IMR-90 (cell line): ENCODE results near the gene FBXL20. TPM values are rescaled to one million over a fixed set of nuclear protein-coding genes. Genes with fewer than 3 reads are reported as not detected.

Experiments
- ATAC-seq: fragments of 200-7000 bp; cut with Tn5 transposase; 2 replicates; pipeline ENCODE4 v1.9.1; 2020; ENCODE audit warnings: low read depth, mild to moderate bottlenecking, moderate library complexity
- BruUV-seq: library from RNA; stranded (reverse); fragments of 400-500 nt; replicated peaks from 2 replicates; lab custom pipeline; 2021; lab: Mats Ljungman, UMichigan
- CTCF ChIA-PET: fragments of 300-600 bp; formaldehyde crosslinking; extraction: SDS; loops from one replicate; lab custom pipeline; 2021; ENCODE audit warnings: antibody characterized with exemption; lab: Yijun Ruan, JAX
- POLR2A ChIA-PET: fragments of 300-600 bp; sonication (Branson Sonifier 250); formaldehyde crosslinking; loops from one replicate; lab custom pipeline; 2022; ENCODE audit warnings: antibody characterized with exemption; ENCODE audit not compliant: unreplicated experiment; lab: Charles Lee
- DNase-seq: peaks from one replicate; pipeline ENCODE4 v3.0.0; 2013
- H2AFZ ChIP-seq: replicated peaks from 2 replicates; pipeline ENCODE3; 2013; ENCODE audit warnings: low read length, mild to moderate bottlenecking; ENCODE audit not compliant: poor library complexity
- H2AK5ac ChIP-seq: 2 replicates; pipeline ENCODE4 v1.6.1; 2013; ENCODE audit warnings: low read depth, low read length, inconsistent platforms
- H2AK9ac ChIP-seq: replicated peaks from 2 replicates; pipeline ENCODE3; 2013; ENCODE audit warnings: mild to moderate bottlenecking, low read depth, low read length, moderate library complexity; ENCODE audit not compliant: poor library complexity
- H2BK120ac ChIP-seq: 2 replicates; pipeline ENCODE4 v1.6.1; 2013; ENCODE audit warnings: low read depth, low read length, inconsistent platforms
- H2BK15ac ChIP-seq: 3 replicates; pipeline ENCODE4 v1.6.1; 2013; ENCODE audit warnings: low read depth, low read length, inconsistent platforms
- H2BK20ac ChIP-seq: 2 replicates; pipeline ENCODE4 v1.6.1; 2013; ENCODE audit warnings: low read depth, mild to moderate bottlenecking, inconsistent platforms, low read length, moderate library complexity
- H2BK5ac ChIP-seq: 2 replicates; pipeline ENCODE4 v1.6.1; 2013; ENCODE audit warnings: mild to moderate bottlenecking, low read depth, low read length, inconsistent platforms; ENCODE audit not compliant: poor library complexity, severe bottlenecking
- H3K14ac ChIP-seq: replicated peaks from 2 replicates; pipeline ENCODE4 v1.6.1; 2013; ENCODE audit warnings: low read depth, low read length, inconsistent platforms
- H3K18ac ChIP-seq: 2 replicates; pipeline ENCODE4 v1.6.1; 2013; ENCODE audit warnings: low read depth, low read length, control low read depth
- H3K23ac ChIP-seq: 2 replicates; pipeline ENCODE4 v1.6.1; 2013; ENCODE audit warnings: low read depth, low read length, inconsistent platforms
- H3K27ac ChIP-seq: 2 replicates; pipeline ENCODE4 v1.5.1; 2013; ENCODE audit warnings: mild to moderate bottlenecking, control low read depth, low read length; ENCODE audit not compliant: insufficient read depth
- H3K27me3 ChIP-seq: 2 replicates; pipeline ENCODE4 v1.6.1; 2013; ENCODE audit warnings: low read length; ENCODE audit not compliant: control insufficient read depth, insufficient read depth
- H3K36me3 ChIP-seq: 2 replicates; pipeline ENCODE4 v1.6.1; 2013; ENCODE audit warnings: low read length, mixed read lengths; ENCODE audit not compliant: control insufficient read depth, insufficient read depth
- H3K4ac ChIP-seq: 2 replicates; pipeline ENCODE4 v1.6.1; 2013; ENCODE audit warnings: low read depth, low read length, inconsistent platforms
- H3K4me1 ChIP-seq: 2 replicates; pipeline ENCODE4 v1.6.1; 2013; ENCODE audit warnings: low read length, mixed read lengths; ENCODE audit not compliant: control insufficient read depth, insufficient read depth
- H3K4me2 ChIP-seq: 2 replicates; pipeline ENCODE4 v1.6.1; 2013; ENCODE audit warnings: low read depth, mild to moderate bottlenecking, control low read depth, low read length, moderate library complexity
- H3K4me3 ChIP-seq: 2 replicates; pipeline ENCODE4 v1.5.1; 2013; ENCODE audit warnings: low read depth, mild to moderate bottlenecking, control low read depth, low read length, moderate library complexity; ENCODE audit not compliant: insufficient read depth
- H3K56ac ChIP-seq: 2 replicates; pipeline ENCODE4 v1.6.1; 2013; ENCODE audit warnings: low read length, inconsistent platforms; ENCODE audit not compliant: insufficient read depth; ENCODE audit errors: extremely low read depth
- H3K79me1 ChIP-seq, 2 experiments: 2 replicates each; pipeline ENCODE4 v1.6.1; 2013; ENCODE audit warnings: low read length in 2 of 2, inconsistent platforms in 1 of 2, low read depth in 1 of 2
- H3K9ac ChIP-seq: 2 replicates; pipeline ENCODE4 v1.6.1; 2013; ENCODE audit warnings: low read depth, low read length, control low read depth
- H3K9me1 ChIP-seq: 2 replicates; pipeline ENCODE4 v1.6.1; 2013; ENCODE audit warnings: low read length, inconsistent platforms; ENCODE audit not compliant: insufficient read depth
- H3K9me3 ChIP-seq: 2 replicates; pipeline ENCODE4 v1.6.1; 2013; ENCODE audit warnings: low read length; ENCODE audit not compliant: control insufficient read depth, insufficient read depth
- H4K20me1 ChIP-seq: 2 replicates; pipeline ENCODE4 v1.6.1; 2013; ENCODE audit warnings: low read length, inconsistent platforms; ENCODE audit not compliant: insufficient read depth
- H4K5ac ChIP-seq: 2 replicates; pipeline ENCODE4 v1.6.1; 2013; ENCODE audit warnings: mild to moderate bottlenecking, low read depth, low read length, control low read depth
- H4K8ac ChIP-seq, 2 experiments: 2 replicates each; pipeline ENCODE4 v1.6.1; 2013; ENCODE audit warnings: low read depth in 2 of 2, low read length in 2 of 2, control low read depth in 1 of 2, inconsistent platforms in 1 of 2
- H4K91ac ChIP-seq: 2 replicates; pipeline ENCODE4 v1.6.1; 2013; ENCODE audit warnings: low read depth, low read length, inconsistent platforms; ENCODE audit not compliant: insufficient read depth
- BHLHE40 ChIP-seq: fragments of 150-350 bp; IDR thresholded peaks from 2 replicates; pipeline ENCODE4 v1.6.1; 2016; ENCODE audit warnings: mild to moderate bottlenecking, low read depth, low read length
- CEBPB ChIP-seq: IDR thresholded peaks from 2 replicates; pipeline ENCODE4 v1.6.1; 2012; ENCODE audit warnings: low read depth, low read length, improper control_type of control experiment
- CHD1 ChIP-seq: IDR thresholded peaks from 2 replicates; pipeline ENCODE4 v1.6.1; 2012; ENCODE audit warnings: low read depth, low read length, improper control_type of control experiment
- FOS ChIP-seq: fragments of 150-350 bp; IDR thresholded peaks from 2 replicates; pipeline ENCODE4 v1.6.1; 2016; ENCODE audit warnings: low read depth, low read length
- MAFK ChIP-seq: IDR thresholded peaks from 2 replicates; pipeline ENCODE4 v1.6.1; 2012; ENCODE audit warnings: low read depth, low read length, improper control_type of control experiment
- MAZ ChIP-seq: IDR thresholded peaks from 2 replicates; pipeline ENCODE4 v1.6.1; 2012; ENCODE audit warnings: low read depth, mild to moderate bottlenecking, low read length, improper control_type of control experiment, moderate library complexity, borderline replicate concordance
- MXI1 ChIP-seq: IDR thresholded peaks from 2 replicates; pipeline ENCODE4 v1.6.1; 2012; ENCODE audit warnings: low read depth, mild to moderate bottlenecking, low read length, moderate library complexity, borderline replicate concordance
- NFE2L2 ChIP-seq: fragments of 150-350 bp; IDR thresholded peaks from 2 replicates; pipeline ENCODE4 v1.6.1; 2016; ENCODE audit warnings: low read depth, mild to moderate bottlenecking, low read length
- POLR2A ChIP-seq: IDR thresholded peaks from 2 replicates; pipeline ENCODE4 v1.6.1; 2012; ENCODE audit warnings: mild to moderate bottlenecking, low read depth, low read length
- RAD21 ChIP-seq: IDR thresholded peaks from 2 replicates; pipeline ENCODE4 v1.6.1; 2012; ENCODE audit warnings: low read length, improper control_type of control experiment
- RCOR1 ChIP-seq: IDR thresholded peaks from 2 replicates; pipeline ENCODE4 v1.6.1; 2012; ENCODE audit warnings: mild to moderate bottlenecking, low read length, improper control_type of control experiment; ENCODE audit not compliant: insufficient replicate concordance
- RFX5 ChIP-seq: IDR thresholded peaks from 2 replicates; pipeline ENCODE4 v1.8.0; 2012; ENCODE audit warnings: low read depth, mild to moderate bottlenecking, low read length, moderate library complexity
- SMC3 ChIP-seq: fragments of 150-350 bp; IDR thresholded peaks from 2 replicates; pipeline ENCODE4 v1.6.1; 2016; ENCODE audit warnings: low read depth, mild to moderate bottlenecking, antibody characterized with exemption, low read length, moderate library complexity
- USF2 ChIP-seq: fragments of 150-350 bp; IDR thresholded peaks from 2 replicates; pipeline ENCODE4 v1.6.1; 2017; ENCODE audit warnings: mild to moderate bottlenecking, antibody characterized with exemption, low read length, low read depth
- WGBS, 2 experiments: methylation state at CpG; one replicate each; pipeline versions ENCODE4 v1.1.5 to v1.1.7; 2013; ENCODE audit warnings: missing lambda C conversion rate in 2 of 2; ENCODE audit not compliant: insufficient read length in 1 of 2; ENCODE audit errors: extremely low coverage in 2 of 2; 5-methylcytosine and 5-hydroxymethylcytosine counted together
- dilution Hi-C: fragments of 300-500 bp; cut with HindIII; formaldehyde crosslinking; loops from one replicate; pipeline ENCODE4 v1.14.3; 2018; ENCODE audit warnings: low sequenced_read_pairs; ENCODE audit not compliant: unreplicated experiment
- in situ Hi-C: fragments of 300-500 bp; cut with MboI; formaldehyde crosslinking; loops from 3 replicates; pipeline ENCODE4 v1.14.3; 2019; ENCODE audit warnings: low sequenced_read_pairs, inconsistent platforms, mixed read lengths
- intact Hi-C: fragments of 100-400 bp; cut with micrococcal nuclease; formaldehyde crosslinking; loops from 2 replicates; pipeline ENCODE4 v1.10.0; 2022
- polyA plus RNA-seq, 3 experiments: library from polyadenylated mRNA; depleted of rRNA; stranded (reverse); fragments of >200 nt; gene quantifications; 2 replicates each; pipeline ENCODE4 v1.2.3, GENCODE V29; 2012; ENCODE audit warnings: low replicate concordance in 1 of 3
- total RNA-seq: library from RNA; depleted of rRNA; stranded (reverse); fragments of >200 nt; gene quantifications from 2 replicates; pipeline ENCODE4 v1.2.3, GENCODE V29; 2012
- TF ChIP-seq, protein P1 (sequence below): conservative IDR thresholded peaks from 2 replicates; pipeline ENCODE4 v1.5.1; 2012; ENCODE audit warnings: mild to moderate bottlenecking, low read depth, low read length, improper control_type of control experiment
- TF ChIP-seq, protein P2 (sequence below): fragments of 150-350 bp; IDR thresholded peaks from 2 replicates; pipeline ENCODE4 v1.6.1; 2016; ENCODE audit warnings: low read depth, mild to moderate bottlenecking, low read length, moderate library complexity, borderline replicate concordance

The FBXL20 gene
- total and polyA plus RNA-seq, 2 of the 4 experiments (the other 2 are of a cell fraction), result 4.1 to 13.8 TPM

- peaks cover 4% of the 10 kb centered on the region; the same call in 1 of the 2 replicates for H3K9me1 ChIP-seq
- intact Hi-C loops (loop anchor here (10.0 kb wide), 1 partner anchor 188 kb away; the partner anchor contains the start of gene CDK12), in situ Hi-C loops (loop anchor here (10.0 kb wide), 1 partner anchor 128 kb away; the partner anchor contains the start of gene FBXL20), dilution Hi-C loops (no loop called here)
- peaks cover 2% of the 10 kb centered on the region for H3K4me1 ChIP-seq
- no peak for ATAC-seq
- ChIA-PET CTCF (no interaction called here), POLR2A (interaction anchor here (0.6 kb wide), 1 partner anchor 11 kb away, joined by 3 read pairs; no protein-coding TSS in a partner anchor)
- no peaks in the 10 kb centered on the region for H4K20me1 ChIP-seq
- 95% methylated on average over 3 of the region's 6 CpGs; no CpG with 5 or more reads in 1 of the 2 experiments for WGBS, 2 experiments
- H2BK20ac ChIP-seq, result no peak overlapping the region
- no peaks in the 10 kb centered on the region for H3K9me3 ChIP-seq
- no peak overlapping the region for H3K9ac ChIP-seq
- H3K14ac ChIP-seq, result no peak overlapping the region
- H3K36me3 ChIP-seq, result peaks cover 16% of the 10 kb centered on the region
- no peak overlapping the region for H2AFZ ChIP-seq
- H3K4ac ChIP-seq, result no peak overlapping the region
- DNase-seq, result no peak
- no peak for TF ChIP-seq MAFK
- no peak for TF ChIP-seq FOS
- no peak for TF ChIP-seq SMC3
- TF ChIP-seq USF2, result no peak
- no peak for TF ChIP-seq POLR2A
- TF ChIP-seq MAZ, result no peak
- no peak for TF ChIP-seq BHLHE40
- TF ChIP-seq, protein P1, sequence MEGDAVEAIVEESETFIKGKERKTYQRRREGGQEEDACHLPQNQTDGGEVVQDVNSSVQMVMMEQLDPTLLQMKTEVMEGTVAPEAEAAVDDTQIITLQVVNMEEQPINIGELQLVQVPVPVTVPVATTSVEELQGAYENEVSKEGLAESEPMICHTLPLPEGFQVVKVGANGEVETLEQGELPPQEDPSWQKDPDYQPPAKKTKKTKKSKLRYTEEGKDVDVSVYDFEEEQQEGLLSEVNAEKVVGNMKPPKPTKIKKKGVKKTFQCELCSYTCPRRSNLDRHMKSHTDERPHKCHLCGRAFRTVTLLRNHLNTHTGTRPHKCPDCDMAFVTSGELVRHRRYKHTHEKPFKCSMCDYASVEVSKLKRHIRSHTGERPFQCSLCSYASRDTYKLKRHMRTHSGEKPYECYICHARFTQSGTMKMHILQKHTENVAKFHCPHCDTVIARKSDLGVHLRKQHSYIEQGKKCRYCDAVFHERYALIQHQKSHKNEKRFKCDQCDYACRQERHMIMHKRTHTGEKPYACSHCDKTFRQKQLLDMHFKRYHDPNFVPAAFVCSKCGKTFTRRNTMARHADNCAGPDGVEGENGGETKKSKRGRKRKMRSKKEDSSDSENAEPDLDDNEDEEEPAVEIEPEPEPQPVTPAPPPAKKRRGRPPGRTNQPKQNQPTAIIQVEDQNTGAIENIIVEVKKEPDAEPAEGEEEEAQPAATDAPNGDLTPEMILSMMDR, result no peak
- TF ChIP-seq, protein P2, sequence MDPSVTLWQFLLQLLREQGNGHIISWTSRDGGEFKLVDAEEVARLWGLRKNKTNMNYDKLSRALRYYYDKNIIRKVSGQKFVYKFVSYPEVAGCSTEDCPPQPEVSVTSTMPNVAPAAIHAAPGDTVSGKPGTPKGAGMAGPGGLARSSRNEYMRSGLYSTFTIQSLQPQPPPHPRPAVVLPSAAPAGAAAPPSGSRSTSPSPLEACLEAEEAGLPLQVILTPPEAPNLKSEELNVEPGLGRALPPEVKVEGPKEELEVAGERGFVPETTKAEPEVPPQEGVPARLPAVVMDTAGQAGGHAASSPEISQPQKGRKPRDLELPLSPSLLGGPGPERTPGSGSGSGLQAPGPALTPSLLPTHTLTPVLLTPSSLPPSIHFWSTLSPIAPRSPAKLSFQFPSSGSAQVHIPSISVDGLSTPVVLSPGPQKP, result no peak
- TF ChIP-seq CEBPB, result no peak
- TF ChIP-seq NFE2L2, result no peak
- TF ChIP-seq MXI1, result no peak
- no peak for TF ChIP-seq RCOR1
- no peak for TF ChIP-seq RFX5
- no peak for TF ChIP-seq RAD21
- no peak for TF ChIP-seq CHD1
- no peak overlapping the region for H3K18ac ChIP-seq
- no peak overlapping the region for H4K5ac ChIP-seq
- H4K8ac ChIP-seq, result no peak overlapping the region
- no peak overlapping the region for H2AK9ac ChIP-seq
- BruUV-seq, result no TSS peak
- H3K27ac ChIP-seq, result no peak overlapping the region
- H3K56ac ChIP-seq, result no peak overlapping the region
- H3K4me2 ChIP-seq, result no peak overlapping the region
- no peak overlapping the region for H3K23ac ChIP-seq
- H2BK15ac ChIP-seq, result no peak overlapping the region
- no peak overlapping the region for H2BK5ac ChIP-seq
- H3K79me1 ChIP-seq, result peaks cover 0 to 4% of the 10 kb centered on the region in 2 experiments; a peak in 1 of 4 replicates
- no peaks in the 10 kb centered on the region for H3K27me3 ChIP-seq
- no peak overlapping the region for H2BK120ac ChIP-seq
- H3K4me3 ChIP-seq, result no peak overlapping the region
- H4K91ac ChIP-seq, result no peak overlapping the region
- no peak overlapping the region for H2AK5ac ChIP-seq
These were observed 124.3 kb downstream of the FBXL20 start for GRCh38 chr17:39277110-39277509.
